ENCODE results near the gene OTUB1. TPM values are rescaled to one million over a fixed set of nuclear protein-coding genes. Genes with fewer than 3 reads are reported as not detected.

Gene OTUB1
- total and polyA plus RNA-seq, 2 of the 13 experiments (the other 11 are each of a cell fraction or from before 2014, with no cell fraction given), result 58.8 to 130 TPM

DNA sequence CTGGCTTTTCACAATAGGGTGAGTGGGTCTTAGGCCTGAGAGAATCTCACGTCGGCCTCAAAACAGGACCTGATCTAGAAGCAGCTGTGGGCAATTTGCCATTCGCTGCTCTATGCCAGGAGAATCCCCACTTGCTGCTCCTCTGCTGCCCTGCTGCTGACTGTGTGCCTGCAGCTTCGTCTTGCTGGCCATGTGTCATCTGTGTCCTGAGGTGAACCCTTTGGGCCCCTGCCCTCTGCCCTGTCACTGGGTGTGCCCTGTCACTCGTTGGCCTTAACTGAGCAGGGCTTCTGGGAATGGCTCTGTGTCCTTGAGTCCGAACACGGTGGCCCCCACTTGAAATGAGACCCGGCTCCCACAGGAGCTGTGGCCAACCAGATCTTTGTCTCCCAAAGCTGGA, 41.3 kb upstream of the OTUB1 start (continued):
- TF ChIP-seq, protein P1, sequence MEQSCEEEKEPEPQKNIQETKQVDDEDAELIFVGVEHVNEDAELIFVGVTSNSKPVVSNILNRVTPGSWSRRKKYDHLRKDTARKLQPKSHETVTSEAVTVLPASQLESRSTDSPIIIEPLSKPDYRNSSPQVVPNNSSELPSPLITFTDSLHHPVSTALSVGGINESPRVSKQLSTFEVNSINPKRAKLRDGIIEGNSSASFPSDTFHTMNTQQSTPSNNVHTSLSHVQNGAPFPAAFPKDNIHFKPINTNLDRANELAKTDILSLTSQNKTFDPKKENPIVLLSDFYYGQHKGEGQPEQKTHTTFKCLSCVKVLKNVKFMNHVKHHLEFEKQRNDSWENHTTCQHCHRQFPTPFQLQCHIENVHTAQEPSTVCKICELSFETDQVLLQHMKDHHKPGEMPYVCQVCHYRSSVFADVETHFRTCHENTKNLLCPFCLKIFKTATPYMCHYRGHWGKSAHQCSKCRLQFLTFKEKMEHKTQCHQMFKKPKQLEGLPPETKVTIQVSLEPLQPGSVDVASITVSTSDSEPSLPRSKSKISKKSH (CRISPR knock-in tag; IDR thresholded peaks at IDR 0.05; ENCODE audit: borderline replicate concordance), result 0 out of 2 replicates have a peak, but pooled peaks have one; percentile 25
- TF ChIP-seq, protein P2, sequence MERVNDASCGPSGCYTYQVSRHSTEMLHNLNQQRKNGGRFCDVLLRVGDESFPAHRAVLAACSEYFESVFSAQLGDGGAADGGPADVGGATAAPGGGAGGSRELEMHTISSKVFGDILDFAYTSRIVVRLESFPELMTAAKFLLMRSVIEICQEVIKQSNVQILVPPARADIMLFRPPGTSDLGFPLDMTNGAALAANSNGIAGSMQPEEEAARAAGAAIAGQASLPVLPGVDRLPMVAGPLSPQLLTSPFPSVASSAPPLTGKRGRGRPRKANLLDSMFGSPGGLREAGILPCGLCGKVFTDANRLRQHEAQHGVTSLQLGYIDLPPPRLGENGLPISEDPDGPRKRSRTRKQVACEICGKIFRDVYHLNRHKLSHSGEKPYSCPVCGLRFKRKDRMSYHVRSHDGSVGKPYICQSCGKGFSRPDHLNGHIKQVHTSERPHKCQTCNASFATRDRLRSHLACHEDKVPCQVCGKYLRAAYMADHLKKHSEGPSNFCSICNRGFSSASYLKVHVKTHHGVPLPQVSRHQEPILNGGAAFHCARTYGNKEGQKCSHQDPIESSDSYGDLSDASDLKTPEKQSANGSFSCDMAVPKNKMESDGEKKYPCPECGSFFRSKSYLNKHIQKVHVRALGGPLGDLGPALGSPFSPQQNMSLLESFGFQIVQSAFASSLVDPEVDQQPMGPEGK (CRISPR knock-in tag; IDR thresholded peaks at IDR 0.05), result peak; percentile 77
- TF ChIP-seq MAFF (IDR thresholded peaks at IDR 0.05; ENCODE audit: low read depth, low read length) (no peak), MAFG (CRISPR knock-in tag; IDR thresholded peaks at IDR 0.05) (no peak), ZNF788 (CRISPR knock-in tag; IDR thresholded peaks at IDR 0.05; ENCODE audit: borderline replicate concordance) (0 out of 2 replicates have a peak, but pooled peaks have one; percentile 62), ZNF558 (CRISPR knock-in tag; IDR thresholded peaks at IDR 0.05; ENCODE audit: borderline replicate concordance) (no peak), ZNF335 (CRISPR knock-in tag; IDR thresholded peaks at IDR 0.05) (no peak), ZNF609 (CRISPR knock-in tag; IDR thresholded peaks at IDR 0.05; ENCODE audit: borderline replicate concordance) (no peak), MBD4 (IDR thresholded peaks at IDR 0.05; ENCODE audit: borderline replicate concordance, low read length) (no peak), SRSF4 (IDR thresholded peaks at IDR 0.05; ENCODE audit: low read depth, low read length, poor library complexity, severe bottlenecking) (no peak), JARID2 (CRISPR knock-in tag; IDR thresholded peaks at IDR 0.05; ENCODE audit: insufficient replicate concordance) (no peak), FOXA3 (CRISPR knock-in tag; IDR thresholded peaks at IDR 0.05) (0 out of 2 replicates have a peak, but pooled peaks have one; percentile 7), NR2F1 (CRISPR knock-in tag; IDR thresholded peaks at IDR 0.05) (peak; percentile 76 to 83), SP4 (CRISPR knock-in tag; IDR thresholded peaks at IDR 0.05) (no peak), NR2F2 (IDR thresholded peaks at IDR 0.05; ENCODE audit: borderline replicate concordance, low read depth) (peak; percentile 72), ZKSCAN1 (IDR thresholded peaks at IDR 0.05; ENCODE audit: low read length) (peak; percentile 63; the same call in 1 of the 2 replicates)
- TF ChIP-seq, protein P3, sequence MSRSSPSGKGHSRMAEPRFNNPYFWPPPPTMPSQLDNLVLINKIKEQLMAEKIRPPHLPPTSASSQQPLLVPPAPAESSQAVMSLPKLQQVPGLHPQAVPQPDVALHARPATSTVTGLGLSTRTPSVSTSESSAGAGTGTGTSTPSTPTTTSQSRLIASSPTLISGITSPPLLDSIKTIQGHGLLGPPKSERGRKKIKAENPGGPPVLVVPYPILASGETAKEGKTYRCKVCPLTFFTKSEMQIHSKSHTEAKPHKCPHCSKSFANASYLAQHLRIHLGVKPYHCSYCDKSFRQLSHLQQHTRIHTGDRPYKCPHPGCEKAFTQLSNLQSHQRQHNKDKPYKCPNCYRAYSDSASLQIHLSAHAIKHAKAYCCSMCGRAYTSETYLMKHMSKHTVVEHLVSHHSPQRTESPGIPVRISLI (CRISPR knock-in tag; IDR thresholded peaks at IDR 0.05; ENCODE audit: borderline replicate concordance), result no peak
- TF ChIP-seq, protein P4, sequence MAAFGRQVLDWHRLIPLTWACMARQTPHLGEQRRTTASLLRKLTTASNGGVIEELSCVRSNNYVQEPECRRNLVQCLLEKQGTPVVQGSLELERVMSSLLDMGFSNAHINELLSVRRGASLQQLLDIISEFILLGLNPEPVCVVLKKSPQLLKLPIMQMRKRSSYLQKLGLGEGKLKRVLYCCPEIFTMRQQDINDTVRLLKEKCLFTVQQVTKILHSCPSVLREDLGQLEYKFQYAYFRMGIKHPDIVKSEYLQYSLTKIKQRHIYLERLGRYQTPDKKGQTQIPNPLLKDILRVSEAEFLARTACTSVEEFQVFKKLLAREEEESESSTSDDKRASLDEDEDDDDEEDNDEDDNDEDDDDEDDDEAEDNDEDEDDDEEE (CRISPR knock-in tag; IDR thresholded peaks at IDR 0.05), result no peak
- TF ChIP-seq, protein P5, sequence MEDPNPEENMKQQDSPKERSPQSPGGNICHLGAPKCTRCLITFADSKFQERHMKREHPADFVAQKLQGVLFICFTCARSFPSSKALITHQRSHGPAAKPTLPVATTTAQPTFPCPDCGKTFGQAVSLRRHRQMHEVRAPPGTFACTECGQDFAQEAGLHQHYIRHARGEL (CRISPR knock-in tag; IDR thresholded peaks at IDR 0.05), result no peak
